Panc1 (cell line): ENCODE measurements around the gene TMEM204. TPM values are rescaled to one million over a fixed set of nuclear protein-coding genes. Genes with fewer than 3 reads are reported as not detected.

Source experiments
- ATAC-seq: fragments of 200-7000 bp; cut with Tn5 transposase; 2 replicates; pipeline ENCODE4 v1.9.1; 2020; ENCODE audit warnings: mild to moderate bottlenecking, moderate library complexity
- BruUV-seq: library from RNA; stranded (reverse); fragments of 400-500 nt; replicated peaks from 2 replicates; lab custom pipeline; 2021; lab: Mats Ljungman, UMichigan
- CTCF ChIA-PET: fragments of 300-600 bp; sonication (Branson Sonifier 250); formaldehyde crosslinking; loops from one replicate; lab custom pipeline; 2022; ENCODE audit warnings: antibody characterized with exemption; lab: Charles Lee
- POLR2A ChIA-PET: fragments of 300-600 bp; sonication (Branson Sonifier 250); formaldehyde crosslinking; loops from one replicate; lab custom pipeline; 2022; ENCODE audit warnings: antibody characterized with exemption; lab: Charles Lee
- DNase-seq: peaks from one replicate; pipeline ENCODE4 v3.0.0-alpha.2; 2010; ENCODE audit warnings: low read depth, low spot score
- H3K27ac ChIP-seq: 2 replicates; pipeline ENCODE4 v1.5.1; 2011; ENCODE audit warnings: mild to moderate bottlenecking, low read length, inconsistent platforms
- H3K27me3 ChIP-seq: fragments of 200-500 bp; sonication (Bioruptor generic); 2 replicates; pipeline ENCODE4 v1.6.0; 2014; ENCODE audit warnings: low read length, inconsistent platforms; ENCODE audit not compliant: control insufficient read depth, insufficient read depth
- H3K36me3 ChIP-seq: fragments of 200-500 bp; sonication (Bioruptor generic); 2 replicates; pipeline ENCODE4 v1.5.1; 2014; ENCODE audit warnings: inconsistent platforms, mild to moderate bottlenecking, low read length, moderate library complexity; ENCODE audit not compliant: control insufficient read depth, insufficient read depth
- H3K4me1 ChIP-seq: 2 replicates; pipeline ENCODE4 v1.5.1; 2011; ENCODE audit warnings: inconsistent platforms, mild to moderate bottlenecking, low read length, moderate library complexity; ENCODE audit not compliant: control insufficient read depth, insufficient read depth
- H3K4me3 ChIP-seq, 2 experiments: 2 replicates each; pipeline ENCODE4 v1.5.1; 2011 to 2012; ENCODE audit warnings: low read depth in 2 of 2, low read length in 2 of 2, mild to moderate bottlenecking in 2 of 2, inconsistent platforms in 1 of 2, moderate library complexity in 1 of 2
- H3K9me3 ChIP-seq: fragments of 200-500 bp; sonication (Bioruptor generic); 2 replicates; pipeline ENCODE4 v1.5.1; 2014; ENCODE audit warnings: low read depth, mild to moderate bottlenecking, inconsistent platforms, low read length, moderate library complexity; ENCODE audit not compliant: control insufficient read depth, insufficient read depth
- CTCF ChIP-seq: fragments of 450-650 bp; IDR thresholded peaks from 2 replicates; pipeline ENCODE4 v1.5.1; 2017; ENCODE audit warnings: mild to moderate bottlenecking
- POLR2AphosphoS5 ChIP-seq: IDR thresholded peaks from 2 replicates; pipeline ENCODE4 v1.6.1; 2012; ENCODE audit warnings: mild to moderate bottlenecking, low read depth, low read length, moderate library complexity
- SIN3A ChIP-seq: IDR thresholded peaks from 2 replicates; pipeline ENCODE4 v1.6.1; 2012; ENCODE audit warnings: low read depth, mild to moderate bottlenecking, low read length, moderate library complexity, borderline replicate concordance; ENCODE audit not compliant: insufficient read depth
- TCF7L2 ChIP-seq: IDR thresholded peaks from 2 replicates; pipeline ENCODE4 v1.6.1; 2011; ENCODE audit warnings: mild to moderate bottlenecking, low read depth, low read length, inconsistent platforms
- in situ Hi-C: cut with HindIII; loops from 2 replicates; pipeline ENCODE4 v1.10.0; 2016; ENCODE audit warnings: low sequenced_read_pairs, low pct_unique_long_range_greater_than_20kb
- intact Hi-C: fragments of 100-400 bp; cut with micrococcal nuclease; formaldehyde crosslinking; loops from one replicate; pipeline ENCODE4 v1.10.0; 2022; ENCODE audit not compliant: unreplicated experiment
- total RNA-seq: library from RNA; stranded (reverse); gene quantifications from one replicate; pipeline ENCODE4 v1.2.1, GENCODE V29; 2021; ENCODE audit not compliant: unreplicated experiment
- TF ChIP-seq, protein P1 (sequence below), 2 experiments: IDR thresholded peaks; 2 replicates each; pipeline ENCODE4 v1.6.1; 2011 to 2012; ENCODE audit warnings: low read depth in 2 of 2, control low read depth in 1 of 2, low read length in 1 of 2, mild to moderate bottlenecking in 1 of 2, moderate library complexity in 1 of 2; ENCODE audit not compliant: insufficient read depth in 1 of 2

TMEM204 gene
- total RNA-seq, 1 experiment from 2014 or later, result 0.13 TPM

DNA sequence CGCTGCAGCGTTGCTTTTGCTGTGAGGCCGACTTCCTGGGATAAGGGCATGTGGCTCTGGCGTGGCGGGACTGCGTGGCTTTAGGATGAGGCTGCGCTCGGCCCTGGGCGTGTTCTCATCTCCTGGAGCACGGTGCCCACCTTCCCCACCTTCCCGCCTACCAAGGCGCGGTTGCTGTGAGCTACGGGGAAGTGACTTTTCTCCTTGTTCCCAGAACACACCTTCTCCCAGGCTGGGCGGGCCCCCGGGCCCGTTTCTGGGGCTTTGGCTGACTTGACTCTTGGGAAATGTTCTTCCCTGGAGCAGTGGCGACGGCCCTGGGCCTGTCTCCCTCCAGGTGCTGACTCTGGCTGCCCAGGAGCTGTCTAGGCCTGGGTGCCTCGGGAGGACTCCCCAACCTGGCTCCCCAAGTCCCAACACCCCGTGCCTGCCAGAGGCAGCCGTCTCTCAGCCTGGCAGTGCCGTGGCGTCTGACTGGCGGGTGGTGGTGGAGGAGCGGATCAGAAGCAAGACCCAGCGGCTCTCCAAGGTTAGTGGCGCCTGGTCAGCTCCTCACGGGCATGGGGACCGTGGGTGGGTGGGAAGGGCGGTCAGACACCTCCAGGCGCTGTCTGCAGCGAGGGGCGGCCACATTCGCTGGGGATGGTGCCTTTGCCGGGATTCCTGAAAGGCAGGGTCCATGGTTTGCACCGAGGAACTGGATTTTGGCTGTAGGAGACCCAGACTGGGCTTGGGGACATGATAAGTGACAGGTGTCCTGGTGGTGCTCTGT is 28.2 kb upstream of the TMEM204 start:
- no peaks in the 10 kb centered on the region for H3K27me3 ChIP-seq
- no peaks in the 10 kb centered on the region for H3K36me3 ChIP-seq
- in situ Hi-C loops, result no loop called here
- no peak for ATAC-seq
- no peak for TF ChIP-seq SIN3A
- no peak for TF ChIP-seq CTCF
- TF ChIP-seq, protein P1, sequence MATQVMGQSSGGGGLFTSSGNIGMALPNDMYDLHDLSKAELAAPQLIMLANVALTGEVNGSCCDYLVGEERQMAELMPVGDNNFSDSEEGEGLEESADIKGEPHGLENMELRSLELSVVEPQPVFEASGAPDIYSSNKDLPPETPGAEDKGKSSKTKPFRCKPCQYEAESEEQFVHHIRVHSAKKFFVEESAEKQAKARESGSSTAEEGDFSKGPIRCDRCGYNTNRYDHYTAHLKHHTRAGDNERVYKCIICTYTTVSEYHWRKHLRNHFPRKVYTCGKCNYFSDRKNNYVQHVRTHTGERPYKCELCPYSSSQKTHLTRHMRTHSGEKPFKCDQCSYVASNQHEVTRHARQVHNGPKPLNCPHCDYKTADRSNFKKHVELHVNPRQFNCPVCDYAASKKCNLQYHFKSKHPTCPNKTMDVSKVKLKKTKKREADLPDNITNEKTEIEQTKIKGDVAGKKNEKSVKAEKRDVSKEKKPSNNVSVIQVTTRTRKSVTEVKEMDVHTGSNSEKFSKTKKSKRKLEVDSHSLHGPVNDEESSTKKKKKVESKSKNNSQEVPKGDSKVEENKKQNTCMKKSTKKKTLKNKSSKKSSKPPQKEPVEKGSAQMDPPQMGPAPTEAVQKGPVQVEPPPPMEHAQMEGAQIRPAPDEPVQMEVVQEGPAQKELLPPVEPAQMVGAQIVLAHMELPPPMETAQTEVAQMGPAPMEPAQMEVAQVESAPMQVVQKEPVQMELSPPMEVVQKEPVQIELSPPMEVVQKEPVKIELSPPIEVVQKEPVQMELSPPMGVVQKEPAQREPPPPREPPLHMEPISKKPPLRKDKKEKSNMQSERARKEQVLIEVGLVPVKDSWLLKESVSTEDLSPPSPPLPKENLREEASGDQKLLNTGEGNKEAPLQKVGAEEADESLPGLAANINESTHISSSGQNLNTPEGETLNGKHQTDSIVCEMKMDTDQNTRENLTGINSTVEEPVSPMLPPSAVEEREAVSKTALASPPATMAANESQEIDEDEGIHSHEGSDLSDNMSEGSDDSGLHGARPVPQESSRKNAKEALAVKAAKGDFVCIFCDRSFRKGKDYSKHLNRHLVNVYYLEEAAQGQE (IDR thresholded peaks at IDR 0.05; ENCODE audit: insufficient read depth in 1 of 2, low read depth in 2 of 2, low read length in 1 of 2), result no peak
- no peak overlapping the region for H3K27ac ChIP-seq
- no peaks in the 10 kb centered on the region for H3K9me3 ChIP-seq
- H3K4me3 ChIP-seq, result no peak overlapping the region
- ChIA-PET CTCF (no interaction called here), POLR2A (no interaction called here)
- BruUV-seq, result no TSS peak
- DNase-seq, result no peak
- no peaks in the 10 kb centered on the region for H3K4me1 ChIP-seq
- intact Hi-C loops, result no loop called here

GRCh38 chr16:1505912-1506311 is 27.6 kb upstream of the TMEM204 start:
- no peaks in the 10 kb centered on the region for H3K9me3 ChIP-seq
- H3K27ac ChIP-seq, result no peak overlapping the region
- no peaks in the 10 kb centered on the region for H3K27me3 ChIP-seq
- no peak for TF ChIP-seq CTCF
- TF ChIP-seq POLR2AphosphoS5, result no peak
- TF ChIP-seq SIN3A, result no peak
- TF ChIP-seq, protein P1 (IDR thresholded peaks at IDR 0.05; ENCODE audit: insufficient read depth in 1 of 2, low read depth in 2 of 2, low read length in 1 of 2), result no peak
- no peak for TF ChIP-seq TCF7L2
- intact Hi-C loops (no loop called here), in situ Hi-C loops (no loop called here)
- ChIA-PET POLR2A (no interaction called here), CTCF (no interaction called here)
- ATAC-seq (no peak), DNase-seq (no peak)
- no peaks in the 10 kb centered on the region for H3K36me3 ChIP-seq
- H3K4me1 ChIP-seq, result no peaks in the 10 kb centered on the region
- H3K4me3 ChIP-seq, result no peak overlapping the region
- no TSS peak for BruUV-seq
